ENCODE results near the gene DEFB132.
"Not testable (repeated sequence)": the region's sequence is repeated elsewhere in the genome, so short reads cannot be mapped to it uniquely, and the experiment has no call there.

Gene DEFB132, protein sequence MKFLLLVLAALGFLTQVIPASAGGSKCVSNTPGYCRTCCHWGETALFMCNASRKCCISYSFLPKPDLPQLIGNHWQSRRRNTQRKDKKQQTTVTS

DNA sequence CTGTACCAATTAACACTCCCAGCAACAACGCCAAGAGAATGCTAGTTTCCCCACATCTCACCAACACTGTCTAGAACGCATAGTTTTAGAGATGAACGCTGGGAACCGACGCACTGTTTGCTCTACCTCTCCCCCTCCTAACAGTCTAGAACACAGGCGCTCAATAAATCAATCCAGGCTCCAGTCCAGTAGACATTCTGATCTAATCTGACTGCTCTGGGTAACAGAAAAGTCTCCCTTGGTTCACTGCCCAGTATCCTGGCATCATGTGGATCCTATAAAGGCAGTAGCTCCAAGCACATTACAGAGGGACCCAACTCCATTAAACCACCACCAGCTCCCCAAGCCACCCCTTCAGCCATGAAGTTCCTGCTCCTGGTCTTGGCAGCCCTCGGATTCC is at the start of gene DEFB132:
Gene DEFB132 (plus strand): TSS at position 306 of the 400 bp plus-strand sequence. CDS start 55 bp downstream, at position 361.
- DNase-seq (ENCODE audit: low read depth, low spot score): no peak

DNA sequence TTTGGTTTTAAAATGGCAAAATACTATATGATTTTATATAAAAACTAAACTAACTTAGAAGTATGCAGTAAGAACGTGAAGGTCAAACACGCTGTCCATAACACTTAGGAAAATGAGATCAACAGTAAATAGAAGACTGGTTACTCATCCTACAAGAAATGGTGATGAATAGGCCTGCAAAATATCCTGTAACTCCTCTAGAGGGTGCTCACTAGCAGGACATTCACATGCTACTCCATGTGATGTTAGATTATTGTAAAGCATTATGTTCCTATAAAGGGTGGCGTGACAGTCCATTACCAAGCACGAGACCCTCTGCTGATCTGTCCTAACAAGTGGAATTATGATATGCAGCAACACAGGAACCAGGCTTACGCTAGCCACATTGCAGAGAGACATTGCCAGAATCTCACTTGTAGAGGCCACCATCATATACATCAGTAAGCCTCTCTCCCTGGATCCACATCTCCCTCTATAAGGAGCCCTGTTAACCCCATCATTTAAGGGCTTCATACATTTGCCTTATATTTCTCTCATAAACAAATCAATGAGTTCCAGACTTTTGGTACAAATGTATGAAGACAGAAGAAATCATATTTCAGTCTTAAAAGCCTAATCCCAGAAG is 48.5 kb upstream of the DEFB132 start:
- no peak for DNase-seq (ENCODE audit: low read depth, low spot score)

DNA sequence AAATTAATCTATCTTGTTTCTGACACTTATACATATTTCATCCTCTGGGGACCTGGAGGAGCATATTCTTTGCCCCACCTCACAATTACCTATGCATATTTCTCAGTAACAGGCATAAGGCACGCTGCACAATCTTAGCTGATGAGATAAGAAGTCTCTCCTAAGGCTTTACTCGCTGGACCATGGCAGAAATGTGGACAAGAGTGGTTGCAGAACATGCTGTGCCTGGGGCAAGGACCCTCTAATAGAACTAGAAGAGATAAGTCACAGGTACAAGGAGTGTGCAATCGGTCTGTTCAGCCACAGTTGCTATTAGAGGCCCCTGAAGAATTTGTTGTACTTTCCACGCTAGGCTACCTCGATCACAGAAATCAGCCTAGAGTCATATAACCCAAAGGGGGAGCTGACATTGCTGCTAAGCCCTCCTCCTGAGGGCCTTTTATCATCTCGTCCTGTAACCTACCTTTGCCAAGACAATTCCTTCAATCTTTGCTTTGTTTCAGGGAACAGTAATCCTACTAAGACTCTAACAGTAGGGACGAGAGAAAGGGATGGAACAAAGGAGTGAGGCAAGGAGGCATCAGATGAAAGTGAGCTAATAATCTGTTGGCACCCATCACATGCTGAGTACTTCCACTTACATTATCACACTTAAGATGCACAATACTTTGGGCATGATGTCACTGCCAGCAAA is 46.6 kb upstream of the DEFB132 start:
- no peak for DNase-seq (ENCODE audit: low read depth, low spot score)

DNA sequence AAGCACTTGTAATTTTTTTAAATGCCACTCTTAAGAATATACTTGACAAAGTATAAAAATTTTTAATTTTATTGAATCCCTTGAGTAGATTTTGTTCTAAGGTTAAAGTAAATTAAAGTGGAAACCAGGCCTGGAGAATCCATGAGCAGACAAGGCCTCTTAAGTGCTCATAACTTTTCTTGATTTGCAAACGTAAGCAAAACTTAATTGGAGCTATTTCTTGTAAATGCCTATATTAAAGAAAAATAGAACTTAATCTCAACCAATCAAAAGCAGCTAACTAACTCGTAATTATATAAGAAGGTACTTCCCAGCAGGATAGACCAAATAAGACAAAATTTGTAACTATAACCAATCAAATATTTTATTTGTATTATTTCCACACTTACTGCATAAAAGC is 43.1 kb upstream of the DEFB132 start:
- DNase-seq (ENCODE audit: low read depth, low spot score): no peak

DNA sequence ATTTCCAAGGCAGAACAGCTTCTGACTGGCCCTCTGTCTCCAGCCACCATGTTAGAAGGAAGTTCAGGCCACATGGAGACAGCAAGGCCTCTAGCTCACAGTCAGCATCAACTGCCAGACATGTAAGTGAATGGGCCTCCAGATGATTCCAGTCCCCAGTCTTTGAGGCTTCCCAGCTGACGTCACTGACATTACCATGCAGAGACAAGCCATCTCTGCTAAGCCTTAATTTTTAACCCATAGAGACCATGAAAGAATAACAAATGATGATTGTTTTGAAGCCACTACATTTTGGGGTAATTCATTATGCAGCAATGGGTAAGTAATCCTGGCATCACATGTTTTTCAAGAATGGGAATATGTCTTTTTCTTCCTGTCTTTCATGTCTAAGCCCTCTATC is 41.7 kb upstream of the DEFB132 start:
- no peak for DNase-seq (ENCODE audit: low read depth, low spot score)

DNA sequence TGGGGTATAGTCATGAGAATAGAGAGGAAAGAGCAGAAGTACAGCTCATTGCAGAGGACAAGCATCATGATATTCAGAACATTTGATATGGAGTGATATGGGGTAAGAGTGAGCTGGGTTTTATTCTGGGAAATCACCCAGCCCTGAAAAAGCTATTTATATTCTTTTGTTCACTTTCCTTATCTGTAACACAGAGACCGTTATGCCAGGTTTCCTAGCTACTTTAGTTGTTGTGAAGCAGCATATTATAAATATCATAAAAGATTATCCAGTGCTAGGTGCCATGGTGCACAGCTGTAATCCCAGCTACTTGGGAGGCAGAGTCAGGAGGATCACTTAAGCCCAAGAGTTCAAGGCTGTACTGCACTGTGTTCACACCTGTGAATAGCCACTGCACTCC is 40.3 kb upstream of the DEFB132 start:
- DNase-seq (ENCODE audit: low read depth, low spot score): no peak

DNA sequence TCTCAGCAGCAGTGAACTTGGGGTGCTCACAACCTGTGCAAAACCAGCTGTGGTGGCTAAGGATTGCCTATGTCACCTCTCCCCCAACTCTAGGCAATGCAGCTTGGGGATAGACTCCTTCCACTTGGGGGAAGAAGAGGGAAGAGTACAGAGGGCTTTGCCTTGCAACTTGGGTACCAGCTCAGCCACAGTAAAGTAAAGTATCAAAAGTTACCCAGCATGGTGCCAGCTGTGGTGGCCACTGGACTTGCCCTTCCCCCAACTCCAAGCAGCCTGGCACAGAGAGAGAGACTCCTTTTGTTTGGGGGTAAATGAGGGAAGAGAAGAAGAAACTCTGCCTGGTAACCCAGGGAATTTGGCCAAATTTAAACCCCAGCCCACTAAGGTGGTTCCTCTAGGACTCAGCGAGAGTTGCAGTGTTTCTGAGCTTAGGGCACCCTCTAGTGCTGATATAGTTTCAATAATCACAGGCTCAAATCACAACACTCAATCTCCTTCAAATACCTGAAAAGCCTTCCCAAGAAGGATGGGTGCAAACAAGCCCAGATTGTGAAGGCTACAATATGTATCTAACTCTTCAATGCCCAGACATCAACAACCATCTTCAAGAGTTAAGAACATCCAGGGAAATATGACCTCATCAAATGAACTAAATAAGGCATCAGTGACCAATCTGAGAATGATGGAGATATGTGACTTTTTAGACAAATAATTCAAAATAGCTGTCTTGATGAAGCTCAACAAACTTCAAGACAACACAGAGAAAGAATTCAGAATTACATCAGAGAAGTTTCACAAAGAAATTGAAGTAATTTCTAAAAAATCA is 38.0 kb upstream of the DEFB132 start:
- no peak for DNase-seq (ENCODE audit: low read depth, low spot score)

DNA sequence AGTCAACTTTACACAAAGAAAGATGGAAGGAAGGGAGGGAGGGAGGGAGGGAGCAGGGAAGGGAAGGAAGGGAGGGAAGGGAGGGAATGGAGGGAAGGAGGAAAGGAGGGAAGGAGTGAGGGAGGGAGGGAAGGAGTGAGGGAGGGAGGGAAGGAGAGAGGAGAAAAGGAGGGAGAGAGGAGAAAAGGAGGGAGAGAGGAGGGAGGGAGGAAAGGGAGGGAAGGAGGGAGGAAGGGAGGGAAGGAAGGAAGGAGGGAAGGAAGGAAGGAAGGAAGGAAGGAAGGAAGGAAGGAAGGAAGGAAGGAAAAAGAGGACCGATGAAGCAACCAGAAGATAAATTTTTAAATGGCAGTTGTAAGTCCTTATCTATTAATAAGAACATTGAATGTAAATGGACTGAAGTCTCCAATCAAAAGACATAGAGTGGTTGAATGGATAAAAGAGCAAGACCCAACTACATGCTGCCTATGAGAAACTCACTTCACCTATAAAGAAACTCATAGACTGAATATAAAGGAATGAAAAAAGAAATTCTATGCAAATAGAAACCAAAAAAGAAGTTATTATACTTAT is 36.2 kb upstream of the DEFB132 start:
- DNase-seq (ENCODE audit: low read depth, low spot score): no peak

DNA sequence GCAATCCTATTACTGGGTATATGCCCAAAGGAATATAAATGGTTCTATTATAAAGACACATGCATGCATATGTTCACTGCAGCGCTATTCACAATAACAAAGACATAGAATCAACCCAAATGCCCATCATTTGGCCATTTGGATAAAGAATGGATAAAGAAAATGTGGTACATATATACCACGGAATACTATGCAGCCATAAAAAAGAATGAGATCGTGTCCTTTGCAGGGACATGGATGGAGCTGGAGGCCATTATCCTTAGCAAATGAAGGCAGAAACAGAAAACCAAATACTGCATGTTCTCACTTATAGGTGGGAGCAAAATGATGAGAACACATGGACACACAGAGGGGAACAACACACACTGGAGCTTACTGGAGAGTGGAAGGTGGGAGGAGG is 31.6 kb upstream of the DEFB132 start:
- DNase-seq (ENCODE audit: low read depth, low spot score): not testable (repeated sequence)

DNA sequence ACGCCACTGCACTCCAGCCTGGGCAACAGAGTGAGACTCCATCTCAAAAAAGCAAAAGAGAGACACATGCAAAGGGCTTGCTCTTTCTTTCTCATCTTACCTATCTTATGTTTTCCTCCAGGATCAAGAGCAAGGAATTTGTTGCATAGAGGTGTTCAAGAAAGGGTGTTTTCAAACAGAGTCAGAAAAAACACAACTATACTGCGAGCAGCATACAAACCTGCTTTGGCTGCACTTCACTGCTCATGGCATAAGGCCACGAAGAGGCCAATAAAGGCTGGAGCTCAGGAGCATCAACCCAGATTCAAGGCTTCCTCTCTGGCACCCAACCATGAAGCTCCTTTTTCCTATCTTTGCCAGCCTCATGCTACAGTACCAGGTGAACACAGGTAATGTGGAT is 30.6 kb upstream of the DEFB132 start, which contains the start of gene DEFB129:
Gene DEFB129 (plus strand): TSS at position 301 of the 400 bp plus-strand sequence. CDS start 31 bp downstream, at position 332.
- no peak for DNase-seq (ENCODE audit: low read depth, low spot score)

DNA sequence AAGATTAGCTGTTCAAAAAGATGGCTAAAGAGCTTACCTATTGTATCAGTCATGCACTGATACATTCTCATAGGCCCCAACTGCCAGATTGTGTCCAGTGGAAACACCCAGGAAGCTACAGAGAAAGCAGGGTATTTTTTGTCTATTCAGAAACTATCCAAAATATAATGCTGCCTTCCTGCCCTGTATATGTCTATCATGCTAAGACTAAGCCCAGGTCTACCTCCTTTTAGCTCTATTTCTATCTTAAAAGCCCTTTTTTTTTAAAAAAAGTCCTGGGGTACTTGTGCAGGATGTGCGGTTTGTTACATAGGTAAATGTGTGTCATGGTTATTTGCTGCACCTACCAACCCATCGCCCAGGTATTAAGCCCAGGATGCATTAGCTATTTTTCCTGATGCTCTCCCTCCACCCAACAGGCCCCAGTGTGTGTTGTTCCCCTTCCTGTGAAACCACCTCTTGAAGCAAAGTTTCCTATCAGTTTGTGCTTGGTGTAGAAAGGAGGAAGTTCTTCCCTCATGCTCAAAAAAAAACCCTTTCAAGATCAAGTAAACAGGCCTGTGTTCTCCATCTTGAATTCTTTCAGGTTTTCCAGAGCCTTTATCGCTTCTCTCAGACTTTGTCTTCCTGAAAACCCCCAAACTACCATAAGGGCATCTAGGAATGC is 30.0 kb upstream of the DEFB132 start:
- no peak for DNase-seq (ENCODE audit: low read depth, low spot score)

DNA sequence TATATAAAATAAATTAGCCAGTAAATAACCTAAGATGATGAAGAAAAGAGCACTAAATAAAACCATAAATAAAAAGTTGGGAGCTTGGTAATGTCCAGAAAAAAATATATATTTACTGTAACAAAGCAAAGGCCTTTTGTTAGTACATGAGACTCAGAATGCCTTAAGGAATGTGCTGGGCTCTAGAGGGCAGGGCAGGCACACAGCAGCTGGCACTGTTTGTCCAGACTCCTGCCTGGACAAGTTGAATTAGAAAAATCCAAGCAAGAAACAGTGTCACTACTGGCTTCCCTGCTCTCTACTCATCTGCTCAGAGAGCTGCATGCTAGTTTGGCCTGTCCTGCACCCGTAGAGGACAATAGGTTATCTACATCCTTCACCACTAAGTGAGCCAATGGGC is 21.6 kb upstream of the DEFB132 start:
- no peak for DNase-seq (ENCODE audit: low read depth, low spot score)

DNA sequence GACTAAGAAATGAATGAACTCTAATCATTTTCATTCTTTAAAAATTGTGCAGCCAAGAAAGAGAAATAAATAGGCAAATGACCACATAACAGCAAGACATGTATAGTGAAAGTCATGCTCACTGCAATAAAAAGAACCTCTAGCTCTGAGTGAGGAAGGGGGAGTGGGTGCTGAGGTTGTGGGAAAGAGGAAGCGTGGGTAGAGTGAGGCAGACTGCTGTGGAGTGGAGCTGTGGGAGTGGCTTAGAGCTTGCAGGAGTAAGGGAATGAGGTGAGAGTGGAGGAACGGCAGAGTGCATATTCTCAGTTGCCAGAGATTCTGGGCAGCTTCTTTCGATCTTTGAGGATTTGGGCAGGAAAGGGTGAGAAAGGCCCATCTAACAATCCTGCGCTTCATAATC is 20.0 kb upstream of the DEFB132 start:
- DNase-seq (ENCODE audit: low read depth, low spot score): no peak

DNA sequence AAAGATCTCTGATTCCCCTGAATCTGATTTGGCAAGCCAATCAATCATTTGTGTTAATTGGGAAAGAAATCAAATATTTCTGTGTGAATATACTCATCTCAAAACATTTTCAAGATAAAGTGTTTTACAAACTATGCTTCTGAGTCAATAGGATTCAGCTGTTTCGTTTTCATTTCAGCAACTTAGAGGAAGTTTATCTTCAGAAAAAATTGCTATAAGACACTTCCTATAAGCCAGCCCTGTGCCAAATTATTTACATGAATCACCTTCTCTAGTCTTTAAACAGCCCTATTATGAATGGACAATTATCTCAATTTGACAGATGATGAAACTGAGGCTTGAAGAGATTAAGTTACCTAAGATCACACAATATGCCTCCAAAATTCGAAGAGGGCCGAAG is 19.6 kb upstream of the DEFB132 start:
- no peak for DNase-seq (ENCODE audit: low read depth, low spot score)

DNA sequence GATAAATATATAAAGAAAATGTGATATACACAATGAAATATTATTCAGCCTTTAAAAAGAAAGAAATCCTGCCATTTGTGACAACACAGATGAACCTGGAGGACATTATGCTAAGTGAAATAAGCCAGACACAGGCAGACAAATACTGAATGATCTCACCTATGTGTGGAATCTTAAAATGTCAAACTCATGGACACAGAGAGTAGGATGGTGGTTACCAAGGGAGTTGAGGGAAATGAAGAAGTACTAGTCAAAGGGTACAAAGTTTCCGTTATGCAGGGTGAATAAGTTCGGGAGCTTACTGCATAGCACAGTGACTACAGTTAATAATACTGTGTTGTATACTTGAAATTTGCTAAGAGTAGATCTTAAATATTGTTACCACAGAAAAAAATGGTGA is 14.6 kb upstream of the DEFB132 start:
- DNase-seq (ENCODE audit: low read depth, low spot score): no peak

DNA sequence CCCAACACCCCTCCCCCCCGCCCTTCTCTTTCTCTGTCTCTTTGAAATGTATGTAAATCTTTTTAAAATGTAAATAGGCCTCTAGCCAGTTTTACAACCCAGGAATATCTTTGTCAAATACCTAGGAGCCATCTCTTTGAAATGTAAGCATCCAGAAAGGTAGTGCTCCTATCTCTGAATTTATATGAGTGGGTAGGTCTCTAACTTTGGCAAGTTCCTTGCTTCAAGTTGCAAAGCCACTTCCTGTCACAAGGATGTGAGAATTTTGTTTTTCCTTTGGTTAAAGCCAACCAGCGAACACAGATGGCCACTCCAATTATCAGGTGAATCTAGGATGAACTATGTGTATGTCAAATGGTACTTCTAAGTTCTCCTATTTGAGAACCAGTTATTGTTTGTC is 6.2 kb upstream of the DEFB132 start:
- DNase-seq (ENCODE audit: low read depth, low spot score): no peak

DNA sequence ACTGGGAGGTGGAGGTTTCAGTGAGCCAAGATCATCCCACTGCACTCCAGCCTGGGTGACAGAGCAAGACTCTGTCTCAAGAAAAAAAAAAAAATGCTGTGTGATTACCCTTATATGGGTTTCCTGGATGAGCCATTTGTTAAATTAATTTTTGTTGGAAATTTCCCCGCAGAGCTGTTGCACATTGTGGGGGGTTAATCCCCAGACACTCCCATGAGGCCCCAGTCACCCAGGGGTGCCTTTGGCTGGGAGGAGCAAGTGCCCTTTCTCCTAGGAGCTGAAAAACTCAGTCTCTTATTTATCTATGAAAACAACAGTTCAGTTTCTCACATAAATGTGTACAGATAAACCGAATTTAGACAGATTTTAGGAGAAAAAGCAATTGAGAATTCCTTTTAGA is 4.7 kb upstream of the DEFB132 start:
- no peak for DNase-seq (ENCODE audit: low read depth, low spot score)

DNA sequence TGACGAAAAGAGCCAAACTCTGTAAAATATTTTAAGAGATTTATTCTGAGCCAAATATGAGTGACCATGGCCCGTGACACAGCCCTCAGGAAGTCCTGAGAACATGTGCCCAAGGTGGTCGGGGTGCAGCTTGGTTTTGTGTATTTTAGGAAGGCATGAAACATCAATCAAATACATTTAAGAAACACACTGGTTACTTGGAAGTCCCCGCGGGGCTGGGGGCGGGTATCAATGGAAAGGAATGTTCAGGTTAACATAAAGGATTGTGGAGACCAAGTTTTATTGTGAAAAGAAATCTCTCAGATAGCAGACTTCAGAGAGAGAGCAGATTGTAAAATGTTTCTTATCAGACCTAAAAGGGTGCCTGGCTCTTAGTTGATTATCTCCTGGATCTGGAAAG is 4.1 kb upstream of the DEFB132 start:
- DNase-seq (ENCODE audit: low read depth, low spot score): not testable (repeated sequence)

DNA sequence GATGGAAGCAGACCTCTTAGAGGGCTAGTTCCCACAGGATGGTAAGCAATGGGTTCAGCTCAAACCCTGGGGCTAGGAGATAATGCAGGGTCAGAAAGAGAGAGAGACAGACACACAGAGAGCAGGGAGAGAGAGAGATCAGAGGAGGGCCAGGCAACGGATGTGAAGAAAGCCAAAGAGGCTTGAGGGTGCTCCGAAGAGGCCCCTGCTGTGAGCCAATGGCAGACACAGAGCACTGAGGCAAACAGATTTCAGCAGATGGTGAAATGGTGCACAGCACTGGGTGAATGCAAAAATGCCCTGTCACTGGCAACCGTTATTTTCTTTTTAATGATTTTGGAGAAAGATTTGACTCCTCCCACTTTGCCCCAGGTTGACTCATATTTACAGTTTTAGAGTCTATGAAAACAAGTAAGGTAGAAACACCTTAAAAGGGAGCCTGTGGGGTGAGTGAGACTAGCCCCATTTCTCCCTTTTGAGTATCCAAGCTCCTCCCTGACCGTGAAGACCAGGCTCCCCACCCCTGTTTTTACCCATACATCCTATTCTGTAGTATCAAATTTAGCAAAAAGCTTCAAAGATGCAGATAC is 840 bp downstream of the DEFB132 start:
- DNase-seq (ENCODE audit: low read depth, low spot score): no peak

DNA sequence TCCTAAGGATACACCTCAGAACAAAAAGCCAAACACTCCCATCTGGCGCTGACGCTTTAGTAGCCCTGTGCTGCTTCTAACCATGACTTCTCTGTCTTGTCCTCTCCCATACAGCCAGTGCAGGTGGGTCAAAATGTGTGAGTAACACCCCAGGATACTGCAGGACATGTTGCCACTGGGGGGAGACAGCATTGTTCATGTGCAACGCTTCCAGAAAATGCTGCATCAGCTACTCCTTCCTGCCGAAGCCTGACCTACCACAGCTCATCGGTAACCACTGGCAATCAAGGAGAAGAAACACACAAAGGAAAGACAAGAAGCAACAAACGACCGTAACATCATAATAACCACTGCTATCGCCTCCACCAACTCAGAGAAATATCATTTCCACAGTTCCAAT is 1.4 kb downstream of the DEFB132 start:
- no peak for DNase-seq (ENCODE audit: low read depth, low spot score)

DNA sequence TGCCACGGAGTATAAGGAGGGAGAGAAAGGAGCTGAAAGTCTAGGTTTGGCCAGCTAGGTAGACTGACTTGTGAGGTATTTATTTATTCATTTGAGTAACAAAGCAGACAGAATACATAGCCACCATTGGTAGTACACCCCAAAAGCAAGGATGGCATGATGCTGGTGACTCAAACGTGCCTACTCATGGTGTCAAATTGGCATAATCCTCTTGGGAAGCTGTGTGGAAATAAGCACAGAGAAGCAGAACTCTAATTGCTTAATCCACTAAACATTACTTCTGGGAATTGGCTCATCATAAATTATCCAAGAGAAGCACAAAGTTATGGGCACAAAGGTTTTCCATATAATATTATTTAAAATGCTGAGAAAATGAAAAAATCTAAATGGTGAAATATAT is 2.5 kb downstream of the DEFB132 start:
- DNase-seq (ENCODE audit: low read depth, low spot score): no peak
